Body of pancreas (tissue), 4 donors: ENCODE measurements around the gene SCML1. TPM values are rescaled to one million over a fixed set of nuclear protein-coding genes. Genes with fewer than 3 reads are reported as not detected.
A peak's percentile ranks its signal among the peaks of the same experiment; 100 is the strongest.

Experiments
- ATAC-seq: fragments of 150-250 bp; one replicate; pipeline ENCODE4 v1.9.1; 2016
- DNase-seq, 4 donors: peaks; one replicate each; pipeline ENCODE4 v3.0.0-alpha.2; 2019
- H3K27ac ChIP-seq, 4 donors: fragments of 200-600 bp; sonication (generic); 1 replicate in 3 of 4; 2 replicates in 1 of 4; pipeline versions ENCODE4 v1.5.1 to v1.6.1; 2016 to 2019; ENCODE audit warnings: mild to moderate bottlenecking in 1 of 4, mixed read lengths in 1 of 4, moderate library complexity in 1 of 4
- H3K27me3 ChIP-seq, 2 donors: fragments of 200-600 bp; sonication (generic); one replicate each; pipeline ENCODE4 v1.6.0; 2016; ENCODE audit warnings: mild to moderate bottlenecking in 1 of 2
- H3K36me3 ChIP-seq, 2 donors: fragments of 200-600 bp; sonication (generic); replicated peaks in 1 of 2; 2 replicates each; pipeline ENCODE4 v1.5.1; 2016; ENCODE audit warnings: low read depth in 2 of 2; ENCODE audit not compliant: insufficient read depth in 1 of 2
- H3K4me1 ChIP-seq: fragments of 200-600 bp; sonication (generic); one replicate; pipeline ENCODE4 v1.6.0; 2016
- H3K4me3 ChIP-seq, 2 donors: fragments of 200-600 bp; sonication (generic); 1 replicate in 1 of 2; 2 replicates in 1 of 2; pipeline ENCODE4 v1.5.1; 2016 to 2019
- H3K9me3 ChIP-seq, 3 donors: fragments of 200-600 bp; sonication (generic); 1 replicate in 2 of 3; 2 replicates in 1 of 3; pipeline ENCODE4 v1.5.1; 2016
- POLR2A ChIP-seq, 3 donors: fragments of 450-650 bp; IDR thresholded peaks; one replicate each; pipeline ENCODE4 v1.6.1; 2016; ENCODE audit warnings: antibody characterized with exemption in 3 of 3, mild to moderate bottlenecking in 2 of 3
- WGBS, 2 donors: methylation state at CpG; one replicate each; pipeline ENCODE4 v1.1.5; 2017; 5-methylcytosine and 5-hydroxymethylcytosine counted together
- intact Hi-C: fragments of 100-400 bp; cut with DNase I; formaldehyde crosslinking; loops from one replicate; pipeline ENCODE4 v1.15.1; 2023
- total RNA-seq, 2 donors: library from RNA; depleted of rRNA; stranded (reverse); fragments of >200 nt; gene quantifications; one replicate each; pipeline ENCODE4 v1.1.0, GENCODE V29; 2016
- TF ChIP-seq, protein P1 (sequence below), 7 experiments: fragments of 450-650 bp in 4 of 7; fragments of 200-600 bp in 3 of 7; sonication (generic) in 3 of 7; IDR thresholded peaks; one replicate each; pipeline ENCODE4 v1.5.1; 2016 to 2019; ENCODE audit warnings: antibody characterized with exemption in 7 of 7

The SCML1 gene
- total RNA-seq, 2 donors from 2014 or later = 9.3 to 11.2 TPM

DNA sequence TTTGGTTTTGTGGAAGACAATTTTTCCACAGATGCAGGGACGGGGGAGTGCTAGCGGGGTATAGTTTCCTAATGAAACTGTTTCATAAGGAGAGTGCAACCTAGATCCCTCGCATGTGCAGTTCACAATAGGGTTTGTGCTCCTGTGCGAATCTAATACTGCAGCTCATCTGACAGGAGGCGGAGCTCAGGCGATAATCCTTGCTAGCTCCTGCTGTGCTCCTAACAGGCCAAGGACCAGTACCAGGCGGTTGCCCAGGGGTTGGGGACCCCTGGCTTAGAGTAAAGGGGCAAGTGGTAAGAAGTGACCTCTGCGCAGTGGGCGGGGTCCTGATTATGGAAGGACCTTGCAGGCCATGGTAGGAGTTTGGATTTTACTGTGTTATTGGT, 3.8 kb downstream of the SCML1 start:
- intact Hi-C loops = no loop called here
- WGBS, 2 donors = 42 to 68% methylated on average over 6 to 9 of the region's 9 CpGs
- Histone ChIP-seq H3K27ac (no peak overlapping the region), H3K4me1 (peaks cover 9% of the 10 kb centered on the region), H3K9me3 (no peaks in the 10 kb centered on the region), H3K27me3 (no peaks in the 10 kb centered on the region), H3K4me3 (no peak overlapping the region), H3K36me3 (no peaks in the 10 kb centered on the region)
- no peak for DNase-seq
- no peak for ATAC-seq
- TF ChIP-seq POLR2A (IDR thresholded peaks at IDR 0.05) = no peak
- TF ChIP-seq, protein P1, sequence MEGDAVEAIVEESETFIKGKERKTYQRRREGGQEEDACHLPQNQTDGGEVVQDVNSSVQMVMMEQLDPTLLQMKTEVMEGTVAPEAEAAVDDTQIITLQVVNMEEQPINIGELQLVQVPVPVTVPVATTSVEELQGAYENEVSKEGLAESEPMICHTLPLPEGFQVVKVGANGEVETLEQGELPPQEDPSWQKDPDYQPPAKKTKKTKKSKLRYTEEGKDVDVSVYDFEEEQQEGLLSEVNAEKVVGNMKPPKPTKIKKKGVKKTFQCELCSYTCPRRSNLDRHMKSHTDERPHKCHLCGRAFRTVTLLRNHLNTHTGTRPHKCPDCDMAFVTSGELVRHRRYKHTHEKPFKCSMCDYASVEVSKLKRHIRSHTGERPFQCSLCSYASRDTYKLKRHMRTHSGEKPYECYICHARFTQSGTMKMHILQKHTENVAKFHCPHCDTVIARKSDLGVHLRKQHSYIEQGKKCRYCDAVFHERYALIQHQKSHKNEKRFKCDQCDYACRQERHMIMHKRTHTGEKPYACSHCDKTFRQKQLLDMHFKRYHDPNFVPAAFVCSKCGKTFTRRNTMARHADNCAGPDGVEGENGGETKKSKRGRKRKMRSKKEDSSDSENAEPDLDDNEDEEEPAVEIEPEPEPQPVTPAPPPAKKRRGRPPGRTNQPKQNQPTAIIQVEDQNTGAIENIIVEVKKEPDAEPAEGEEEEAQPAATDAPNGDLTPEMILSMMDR (IDR thresholded peaks at IDR 0.05) = no peak

GRCh38 chrX:17743913-17744312, 6.6 kb downstream of the SCML1 start:
- WGBS, 2 donors = 37 to 49% methylated on average over 2 of the region's 2 CpGs
- no peak for DNase-seq
- Histone ChIP-seq H3K4me3 (no peak overlapping the region), H3K27me3 (no peaks in the 10 kb centered on the region), H3K36me3 (no peaks in the 10 kb centered on the region), H3K27ac (no peak overlapping the region), H3K9me3 (no peaks in the 10 kb centered on the region), H3K4me1 (peaks cover 9% of the 10 kb centered on the region)
- ATAC-seq = no peak
- TF ChIP-seq POLR2A (IDR thresholded peaks at IDR 0.05) = no peak
- TF ChIP-seq, protein P1 (IDR thresholded peaks at IDR 0.05) = no peak
- intact Hi-C loops = no loop called here

GRCh38 chrX:17744896-17745523, 7.7 kb downstream of the SCML1 start:
- peak overlapping the region in 1 of 4 donors; percentile 1 for H3K27ac ChIP-seq
- H3K36me3 ChIP-seq = peaks cover 0 to under 1% of the 10 kb centered on the region in 2 donors
- H3K4me1 ChIP-seq = peaks cover 6% of the 10 kb centered on the region
- no peak for ATAC-seq
- 29 to 39% methylated on average over 2 of the region's 2 CpGs for WGBS, 2 donors
- H3K9me3 ChIP-seq = no peaks in the 10 kb centered on the region
- DNase-seq = no peak
- intact Hi-C loops = no loop called here
- TF ChIP-seq, protein P1 (IDR thresholded peaks at IDR 0.05) = peak in 5 of 7 experiments; percentile 11 to 44 (median 31)
- no peak for TF ChIP-seq POLR2A (IDR thresholded peaks at IDR 0.05)
- no peaks in the 10 kb centered on the region for H3K27me3 ChIP-seq
- H3K4me3 ChIP-seq = no peak overlapping the region

- DNase-seq (no peak), ATAC-seq (no peak)
- no peaks in the 10 kb centered on the region for H3K27me3 ChIP-seq
- H3K4me3 ChIP-seq = no peak overlapping the region
- TF ChIP-seq, protein P1 (IDR thresholded peaks at IDR 0.05) = no peak
- no peak for TF ChIP-seq POLR2A (IDR thresholded peaks at IDR 0.05)
- WGBS, 2 donors = 96 to 97% methylated on average over 4 of the region's 5 CpGs
- H3K36me3 ChIP-seq = peaks cover 0 to 2% of the 10 kb centered on the region in 2 donors
- H3K27ac ChIP-seq = no peak overlapping the region
- intact Hi-C loops = no loop called here
- peaks cover 6% of the 10 kb centered on the region for H3K4me1 ChIP-seq
- H3K9me3 ChIP-seq = no peaks in the 10 kb centered on the region
These were observed 10.4 kb downstream of the SCML1 start for GRCh38 chrX:17747692-17748091.

GRCh38 chrX:17748684-17749083, 11.4 kb downstream of the SCML1 start:
- intact Hi-C loops = no loop called here
- H3K27me3 ChIP-seq = no peaks in the 10 kb centered on the region
- WGBS, 2 donors = 34 to 41% methylated on average over 5 of the region's 5 CpGs
- ATAC-seq (no peak), DNase-seq (no peak)
- no peak overlapping the region for H3K27ac ChIP-seq
- peaks cover 0 to 2% of the 10 kb centered on the region in 2 donors for H3K36me3 ChIP-seq
- no peak overlapping the region for H3K4me3 ChIP-seq
- peaks cover 6% of the 10 kb centered on the region for H3K4me1 ChIP-seq
- TF ChIP-seq POLR2A (IDR thresholded peaks at IDR 0.05) = no peak
- TF ChIP-seq, protein P1 (IDR thresholded peaks at IDR 0.05) = no peak
- no peaks in the 10 kb centered on the region for H3K9me3 ChIP-seq
